ENCODE results near the gene NEU1. TPM values are rescaled to one million over a fixed set of nuclear protein-coding genes. Genes with fewer than 3 reads are reported as not detected.
A peak's percentile ranks its signal among the peaks of the same experiment; 100 is the strongest.

Gene NEU1
- total and polyA plus RNA-seq, 8 donors: 19.0 to 38.5 (median 24.6) TPM

- DNase-seq: peak; percentile 83 to 92 (median 89)
- intact Hi-C loops (cut with DNase I): loop anchor here in 1 of 3 donors (10.0 kb wide), 1 partner anchor 60 kb away; the partner anchor contains the start of gene VWA7
Observed at GRCh38 chr6:31834367-31835250, 28.0 kb downstream of the NEU1 start.

GRCh38 chr6:31831350-31832215 is 31.0 kb downstream of the NEU1 start:
- ATAC-seq (no peak), FAIRE-seq (no peak), DNase-seq (peak in 2 of 6 donors; percentile 59 to 87)
- TF ChIP-seq CTCF (IDR thresholded peaks at IDR 0.05): no peak
- WGBS, 2 donors: 72 to 83% methylated on average over 15 of the region's 15 CpGs
- H3K9me3 ChIP-seq: no peaks in the 10 kb centered on the region
- peak overlapping the region in 2 of 4 donors; percentile 47 to 57 for H3K4me3 ChIP-seq
- peaks cover 0 to 14% (median 11%) of the 10 kb centered on the region in 3 donors for H3K4me1 ChIP-seq
- H3K36me3 ChIP-seq: no peaks in the 10 kb centered on the region
- H3K27me3 ChIP-seq: no peaks in the 10 kb centered on the region
- intact Hi-C loops (cut with DNase I): loop anchor here in 1 of 3 donors (10.0 kb wide), 1 partner anchor 57 kb away; the partner anchor contains the start of gene VWA7
- peak overlapping the region in 1 of 4 donors; percentile 72 for H3K27ac ChIP-seq

More at GRCh38 chr6:31834367-31835250, 28.0 kb downstream of the NEU1 start:
- no peaks in the 10 kb centered on the region for H3K27me3 ChIP-seq
- 0% methylated on average over 59 of the region's 59 CpGs for WGBS, 2 donors
- no peak for TF ChIP-seq CTCF (IDR thresholded peaks at IDR 0.05)
- peak overlapping the region; percentile 54 to 87 (median 81) for H3K4me3 ChIP-seq
- H3K36me3 ChIP-seq: peaks cover 0 to 13% (median 9%) of the 10 kb centered on the region in 3 donors
- ATAC-seq: peak; percentile 48 to 91 (median 71)
- peak overlapping the region; percentile 74 to 92 (median 87) for H3K27ac ChIP-seq
- no peaks in the 10 kb centered on the region for H3K9me3 ChIP-seq
- H3K4me1 ChIP-seq: peaks cover 12 to 35% (median 25%) of the 10 kb centered on the region in 3 donors
- FAIRE-seq: no peak

- TF ChIP-seq CTCF (IDR thresholded peaks at IDR 0.05): no peak
- peak overlapping the region in 2 of 4 donors; percentile 72 to 74 for H3K27ac ChIP-seq
- H3K36me3 ChIP-seq: no peaks in the 10 kb centered on the region
- intact Hi-C loops (cut with DNase I): loop anchor here in 1 of 3 donors (10.0 kb wide), 1 partner anchor 56 kb away; the partner anchor contains the start of gene VWA7
- FAIRE-seq (no peak), ATAC-seq (peak in 1 of 4 donors; percentile 0), DNase-seq (peak in 2 of 6 donors; percentile 44 to 73)
- H3K9me3 ChIP-seq: no peaks in the 10 kb centered on the region
- no peaks in the 10 kb centered on the region for H3K27me3 ChIP-seq
- peaks cover 6 to 16% (median 14%) of the 10 kb centered on the region in 3 donors for H3K4me1 ChIP-seq
- WGBS, 2 donors: 25 to 37% methylated on average over 6 of the region's 6 CpGs
- H3K4me3 ChIP-seq: peak overlapping the region; percentile 23 to 57 (median 44)
Observed at GRCh38 chr6:31830886-31831335, 31.7 kb downstream of the NEU1 start.

- FAIRE-seq (no peak), DNase-seq (peak in 4 of 6 donors; percentile 45 to 76 (median 50)), ATAC-seq (peak in 2 of 4 donors; percentile 0 to 1)
- intact Hi-C loops (cut with DNase I): loop anchor here in 1 of 3 donors (10.0 kb wide), 1 partner anchor 55 kb away; the partner anchor contains the start of gene VWA7
- H3K27me3 ChIP-seq: no peaks in the 10 kb centered on the region
- no peak for TF ChIP-seq CTCF (IDR thresholded peaks at IDR 0.05)
- H3K4me1 ChIP-seq: peaks cover 12 to 28% (median 25%) of the 10 kb centered on the region in 3 donors
- H3K27ac ChIP-seq: peak overlapping the region in 2 of 4 donors; percentile 72 to 74
- peak overlapping the region; percentile 40 to 57 (median 44) for H3K4me3 ChIP-seq
- WGBS, 2 donors: 0 to 1% methylated on average over 11 of the region's 15 CpGs
- no peaks in the 10 kb centered on the region for H3K36me3 ChIP-seq
- no peaks in the 10 kb centered on the region for H3K9me3 ChIP-seq
Observed at GRCh38 chr6:31829633-31830283, 32.9 kb downstream of the NEU1 start.
